Type B pancreatic cell (in vitro differentiated cells): Measurements from ENCODE around the gene KRT24. TPM values are rescaled to one million over a fixed set of nuclear protein-coding genes. Genes with fewer than 3 reads are reported as not detected.

Experiments used
- DNase-seq: peaks from one replicate; pipeline ENCODE4 v3.0.0; 2021; ENCODE audit warnings: mixed read lengths; ENCODE audit not compliant: unreplicated experiment; ENCODE audit errors: extremely low spot score
- H3K27ac Mint-ChIP-seq: 2 replicates; pipeline ENCODE4 v1.8.0; 2021; ENCODE audit warnings: mild to moderate bottlenecking, mixed read lengths
- H3K27me3 Mint-ChIP-seq: 2 replicates; pipeline ENCODE4 v1.8.0; 2021; ENCODE audit warnings: mixed read lengths
- H3K36me3 Mint-ChIP-seq: 2 replicates; pipeline ENCODE4 v1.8.0; 2021; ENCODE audit warnings: mixed read lengths
- H3K4me1 Mint-ChIP-seq: one replicate; pipeline ENCODE4 v1.8.0; 2021; ENCODE audit warnings: mixed read lengths; ENCODE audit not compliant: unreplicated experiment
- H3K4me3 Mint-ChIP-seq: 2 replicates; pipeline ENCODE4 v1.8.0; 2021; ENCODE audit warnings: mild to moderate bottlenecking, mixed read lengths
- H3K9me3 Mint-ChIP-seq: 2 replicates; pipeline ENCODE4 v1.8.0; 2021; ENCODE audit warnings: mixed read lengths
- CTCF ChIP-seq: fragments of 200-600 bp; sonication (generic); conservative IDR thresholded peaks from 2 replicates; pipeline ENCODE4 v1.5.0; 2021; ENCODE audit warnings: antibody characterized with exemption, mild to moderate bottlenecking
- total RNA-seq: library from RNA; stranded (reverse); gene quantifications from 2 replicates; pipeline ENCODE4 v1.2.1, GENCODE V29; 2021; ENCODE audit warnings: low replicate concordance

Gene KRT24
- total RNA-seq, 1 donor from 2014 or later = not detected

GRCh38 chr17:40705584-40705983, 2.0 kb upstream of the KRT24 start:
- Mint-ChIP-seq H3K27me3 (no peaks in the 10 kb centered on the region), H3K36me3 (no peaks in the 10 kb centered on the region), H3K4me1 (peaks cover 14% of the 10 kb centered on the region), H3K27ac (peak overlapping the region; percentile 88), H3K4me3 (no peak overlapping the region), H3K9me3 (peaks cover 5% of the 10 kb centered on the region)
- DNase-seq = no peak
- TF ChIP-seq CTCF = no peak

- Mint-ChIP-seq H3K36me3 (no peaks in the 10 kb centered on the region), H3K27me3 (no peaks in the 10 kb centered on the region), H3K4me1 (peaks cover 10% of the 10 kb centered on the region), H3K4me3 (no peak overlapping the region), H3K9me3 (peaks cover under 1% of the 10 kb centered on the region), H3K27ac (no peak overlapping the region)
- TF ChIP-seq CTCF = no peak
- no peak for DNase-seq
These were observed 1.3 kb downstream of the KRT24 start for GRCh38 chr17:40702271-40702670.

- Mint-ChIP-seq H3K4me3 (no peak overlapping the region), H3K27ac (no peak overlapping the region), H3K9me3 (no peaks in the 10 kb centered on the region), H3K27me3 (no peaks in the 10 kb centered on the region), H3K36me3 (no peaks in the 10 kb centered on the region), H3K4me1 (peaks cover 21% of the 10 kb centered on the region)
- no peak for TF ChIP-seq CTCF
- DNase-seq = no peak
These were observed 3.7 kb downstream of the KRT24 start for GRCh38 chr17:40699853-40700252.

- Mint-ChIP-seq H3K9me3 (peaks cover 4% of the 10 kb centered on the region), H3K36me3 (no peaks in the 10 kb centered on the region), H3K27me3 (peaks cover 3% of the 10 kb centered on the region), H3K27ac (peak overlapping the region; percentile 59), H3K4me1 (peaks cover 26% of the 10 kb centered on the region), H3K4me3 (no peak overlapping the region)
- no peak for TF ChIP-seq CTCF
- DNase-seq = no peak
These were observed 4.2 kb downstream of the KRT24 start for GRCh38 chr17:40699371-40699770.

GRCh38 chr17:40697297-40697696, 6.3 kb downstream of the KRT24 start:
- DNase-seq = no peak
- Mint-ChIP-seq H3K27ac (peak overlapping the region; percentile 44), H3K4me1 (peaks cover 28% of the 10 kb centered on the region), H3K4me3 (no peak overlapping the region), H3K9me3 (peaks cover 5% of the 10 kb centered on the region), H3K27me3 (peaks cover 3% of the 10 kb centered on the region), H3K36me3 (no peaks in the 10 kb centered on the region)
- no peak for TF ChIP-seq CTCF

- no peaks in the 10 kb centered on the region for H3K36me3 Mint-ChIP-seq
- DNase-seq = no peak
- peaks cover 28% of the 10 kb centered on the region for H3K4me1 Mint-ChIP-seq
- TF ChIP-seq CTCF = no peak
- H3K27me3 Mint-ChIP-seq = peaks cover 3% of the 10 kb centered on the region
- H3K4me3 Mint-ChIP-seq = no peak overlapping the region
- H3K27ac Mint-ChIP-seq = no peak overlapping the region
- H3K9me3 Mint-ChIP-seq = peaks cover 5% of the 10 kb centered on the region
These were observed 6.9 kb downstream of the KRT24 start for GRCh38 chr17:40696651-40697072.
